ENCODE results near the gene PDGFC. TPM values are rescaled to one million over a fixed set of nuclear protein-coding genes. Genes with fewer than 3 reads are reported as not detected.

The PDGFC gene
- total and polyA plus RNA-seq, 2 of the 8 experiments (the other 6 are each of a cell fraction or from before 2014, with no cell fraction given), result 0.65 to 2.7 TPM

- Histone ChIP-seq H4K20me1 (replicated peaks in 1 of 2; ENCODE audit: control insufficient read depth in 1 of 2, insufficient read depth in 2 of 2, low read length in 2 of 2) (no peaks in the 10 kb centered on the region), H2AK5ac (ENCODE audit: low read depth, low read length) (no peak overlapping the region), H3K4me1 (replicated peaks in 1 of 4; ENCODE audit: control insufficient read depth in 3 of 4, insufficient read depth in 4 of 4, low read length in 3 of 4) (no peaks in the 10 kb centered on the region), H3K27me3 (replicated peaks in 1 of 4; ENCODE audit: control insufficient read depth in 3 of 4, extremely low read depth in 1 of 4, insufficient read depth in 3 of 4, low read length in 3 of 4) (no peaks in the 10 kb centered on the region), H2BK120ac (replicated peaks; ENCODE audit: low read depth, low read length) (no peak overlapping the region), H3K14ac (ENCODE audit: insufficient read length) (no peak overlapping the region), H3K23ac (ENCODE audit: insufficient read length) (no peak overlapping the region), H3K79me2 (ENCODE audit: control insufficient read depth in 1 of 2, insufficient read depth in 2 of 2, low read length in 2 of 2) (no peaks in the 10 kb centered on the region), H3K4me2 (ENCODE audit: insufficient read depth in 1 of 2, low read depth in 2 of 2, low read length in 2 of 2) (no peak overlapping the region), H3K56ac (replicated peaks; ENCODE audit: insufficient read length, low read depth, low read length) (no peak overlapping the region), H2BK20ac (ENCODE audit: low read length) (no peak overlapping the region), H2BK12ac (ENCODE audit: low read depth, low read length) (no peak overlapping the region), H3K9me3 (ENCODE audit: insufficient read depth in 2 of 2, low read depth in 1 of 2, low read length in 1 of 2) (no peaks in the 10 kb centered on the region), H3K27ac (ENCODE audit: low read depth, low read length) (no peak overlapping the region), H2BK5ac (ENCODE audit: low read depth, low read length) (no peak overlapping the region), H3K4ac (replicated peaks; ENCODE audit: insufficient read length, low read depth, low read length) (no peak overlapping the region), H2BK15ac (ENCODE audit: low read length) (no peak overlapping the region), H2AFZ (ENCODE audit: low read length) (no peak overlapping the region), H4K5ac (ENCODE audit: insufficient read length, low read depth, low read length) (no peak overlapping the region), H3K23me2 (ENCODE audit: low read depth, low read length) (no peaks in the 10 kb centered on the region), H3K4me3 (ENCODE audit: extremely low read depth in 1 of 4, insufficient read depth in 2 of 4, low read depth in 3 of 4, low read length in 4 of 4) (no peak overlapping the region), H4K8ac (ENCODE audit: extremely low read depth, insufficient read depth, low read length) (no peak overlapping the region), H3K9ac (replicated peaks in 1 of 4; ENCODE audit: extremely low read depth in 1 of 4, low read depth in 3 of 4, low read length in 3 of 4) (no peak overlapping the region), H4K91ac (replicated peaks; ENCODE audit: insufficient read length, low read length) (no peak overlapping the region), H3K36me3 (ENCODE audit: control insufficient read depth in 2 of 4, insufficient read depth in 4 of 4, low read length in 3 of 4) (no peaks in the 10 kb centered on the region; a peak in 1 of 8 replicates), H3K79me1 (ENCODE audit: low read depth, low read length) (no peaks in the 10 kb centered on the region), H3K18ac (ENCODE audit: extremely low read depth, low read length) (no peak overlapping the region)
- no peak for FAIRE-seq
- ChIA-PET CTCF (ENCODE audit: partially characterized antibody) (no interaction called here), POLR2A (ENCODE audit: partially characterized antibody) (no interaction called here)
- DNase-seq (ENCODE audit: low read depth in 1 of 2, low spot score in 2 of 2), result no peak
- 83% methylated on average over 1 of the region's 1 CpG; no CpG with 5 or more reads in 1 of the 2 experiments for WGBS, 2 experiments (ENCODE audit: extremely low coverage in 1 of 2, insufficient coverage in 1 of 2, insufficient read length in 1 of 2, insufficient replicate concordance in 2 of 2, low coverage in 1 of 2, low lambda C conversion rate in 2 of 2, missing lambda C conversion rate in 1 of 2)
- TF ChIP-seq SAP30 (IDR thresholded peaks at IDR 0.05; ENCODE audit: insufficient read depth, insufficient replicate concordance, low read length), result no peak
- TF ChIP-seq RAD21 (IDR thresholded peaks at IDR 0.05 in 1 of 2, conservative IDR thresholded peaks at IDR 0.05 in 1 of 2; ENCODE audit: low read depth in 2 of 2, low read length in 2 of 2), result no peak
- TF ChIP-seq CHD1 (IDR thresholded peaks at IDR 0.05; ENCODE audit: low read depth, low read length), result no peak
- TF ChIP-seq USF2 (IDR thresholded peaks at IDR 0.05; ENCODE audit: low read length), result no peak
- TF ChIP-seq CBX8 (IDR thresholded peaks at IDR 0.05; ENCODE audit: borderline replicate concordance, low read depth, low read length), result no peak
- TF ChIP-seq TEAD4 (IDR thresholded peaks at IDR 0.05; ENCODE audit: low read depth, low read length), result no peak
- TF ChIP-seq CTCF (IDR thresholded peaks at IDR 0.05; ENCODE audit: control extremely low read depth in 1 of 3, insufficient read depth in 1 of 3, low read depth in 1 of 3, low read length in 3 of 3), result no peak
- no peak for TF ChIP-seq SIN3A (conservative IDR thresholded peaks at IDR 0.05 in 1 of 2, IDR thresholded peaks at IDR 0.05 in 1 of 2; ENCODE audit: low read depth in 1 of 2, low read length in 2 of 2)
- no peak for TF ChIP-seq TCF12 (IDR thresholded peaks at IDR 0.05; ENCODE audit: low read depth, low read length)
- no peak for TF ChIP-seq SP2 (IDR thresholded peaks at IDR 0.05; ENCODE audit: low read length)
Measured at GRCh38 chr4:156896527-156896926, 75.1 kb downstream of the PDGFC start.
